B cell (primary cell): Measurements from ENCODE around the gene MBD3L4. TPM values are rescaled to one million over a fixed set of nuclear protein-coding genes. Genes with fewer than 3 reads are reported as not detected.

Experiments used
- ATAC-seq: fragments of 200-7000 bp; cut with Tn5 transposase; one replicate; pipeline ENCODE4 v1.10.0; 2021; ENCODE audit warnings: low read depth, mild to moderate bottlenecking, moderate number of reproducible peaks, moderate library complexity
- CTCF ChIA-PET: fragments of 350-600 bp; sonication (Branson Sonifier 250); formaldehyde crosslinking; loops from one replicate; lab custom pipeline; 2021; ENCODE audit warnings: antibody characterized with exemption, inconsistent platforms; lab: Charles Lee
- POLR2A ChIA-PET: fragments of 350-600 bp; sonication (Branson Sonifier 250); formaldehyde crosslinking; loops from one replicate; lab custom pipeline; 2021; ENCODE audit warnings: antibody characterized with exemption; lab: Charles Lee
- DNase-seq: peaks from one replicate; pipeline ENCODE4 v3.0.0; 2013
- H2AFZ ChIP-seq: 2 replicates; pipeline ENCODE4 v1.6.1; 2012; ENCODE audit warnings: mild to moderate bottlenecking, low read depth, low read length; ENCODE audit not compliant: insufficient read depth, poor library complexity, severe bottlenecking
- H3K27ac ChIP-seq, 2 donors: 1 replicate in 1 of 2; 2 replicates in 1 of 2; pipeline ENCODE4 v1.5.1; 2012 to 2013; ENCODE audit warnings: low read length in 2 of 2, mild to moderate bottlenecking in 2 of 2, moderate library complexity in 1 of 2
- H3K27me3 ChIP-seq, 4 experiments: fragments of 200-600 bp in 1 of 4; sonication (generic) in 1 of 4; replicated peaks in 1 of 4; 1 replicate in 2 of 4; 2 replicates in 2 of 4; pipeline versions ENCODE4 v1.6.1 to v1.7.0; 2013 to 2016; ENCODE audit warnings: low read length in 3 of 4, mild to moderate bottlenecking in 2 of 4, mixed read lengths in 1 of 4, moderate library complexity in 1 of 4; ENCODE audit not compliant: insufficient read depth in 4 of 4, control insufficient read depth in 3 of 4; ENCODE audit errors: control extremely low read depth in 1 of 4
- H3K36me3 ChIP-seq, 2 experiments: replicated peaks in 1 of 2; 1 replicate in 1 of 2; 2 replicates in 1 of 2; pipeline versions ENCODE4 v1.6.1 to v1.7.1; 2013; ENCODE audit warnings: low read length in 1 of 2; ENCODE audit not compliant: insufficient read depth in 2 of 2, control insufficient read depth in 1 of 2; ENCODE audit errors: control extremely low read depth in 1 of 2, extremely low read depth in 1 of 2
- H3K4me1 ChIP-seq, 2 donors: fragments of 200-600 bp in 1 of 2; sonication (generic) in 1 of 2; 1 replicate in 1 of 2; 2 replicates in 1 of 2; pipeline versions ENCODE4 v1.5.1 to v1.6.1; 2013 to 2017; ENCODE audit warnings: low read length in 2 of 2; ENCODE audit not compliant: control insufficient read depth in 2 of 2, insufficient read depth in 2 of 2
- H3K4me2 ChIP-seq: replicated peaks from 2 replicates; pipeline ENCODE3; 2012; ENCODE audit warnings: mild to moderate bottlenecking, low read depth, low read length; ENCODE audit not compliant: poor library complexity, severe bottlenecking
- H3K4me3 ChIP-seq, 5 experiments: fragments of 200-600 bp in 1 of 5; sonication (generic) in 1 of 5; 1 replicate in 3 of 5; 2 replicates in 2 of 5; pipeline versions ENCODE4 v1.5.1 to v1.7.0; 2011 to 2016; ENCODE audit warnings: low read length in 4 of 5, mild to moderate bottlenecking in 4 of 5, low read depth in 2 of 5, control low read depth in 1 of 5, moderate library complexity in 1 of 5; ENCODE audit not compliant: insufficient read depth in 1 of 5; ENCODE audit errors: control extremely low read depth in 1 of 5, extremely low read depth in 1 of 5
- H3K79me2 ChIP-seq: fragments of 200-600 bp; sonication (generic); one replicate; pipeline ENCODE4 v1.6.0; 2016; ENCODE audit warnings: low read length; ENCODE audit not compliant: control insufficient read depth, insufficient read depth
- H3K9ac ChIP-seq: fragments of 200-600 bp; sonication (generic); 2 replicates; pipeline ENCODE4 v1.6.1; 2017; ENCODE audit warnings: mild to moderate bottlenecking, low read length, moderate library complexity
- H3K9me3 ChIP-seq, 3 donors: one replicate each; pipeline versions ENCODE4 v1.6.1 to v1.7.1; 2013; ENCODE audit warnings: low read length in 2 of 3; ENCODE audit not compliant: control insufficient read depth in 2 of 3, insufficient read depth in 1 of 3; ENCODE audit errors: control extremely low read depth in 1 of 3
- H4K20me1 ChIP-seq: 2 replicates; pipeline ENCODE4 v1.6.0; 2012; ENCODE audit warnings: mild to moderate bottlenecking, low read length; ENCODE audit not compliant: insufficient read depth, control insufficient read depth, poor library complexity, severe bottlenecking
- H3K27ac Mint-ChIP-seq: one replicate; pipeline ENCODE4 v1.8.0; 2021; ENCODE audit warnings: mixed read lengths
- H3K27me3 Mint-ChIP-seq: one replicate; pipeline ENCODE4 v1.8.0; 2021; ENCODE audit warnings: mixed read lengths
- H3K4me1 Mint-ChIP-seq: one replicate; pipeline ENCODE4 v1.8.0; 2021; ENCODE audit warnings: mixed read lengths
- H3K4me3 Mint-ChIP-seq: one replicate; pipeline ENCODE4 v1.8.0; 2021; ENCODE audit warnings: mixed read lengths
- H3K9me3 Mint-ChIP-seq: one replicate; pipeline ENCODE4 v1.8.0; 2022; ENCODE audit warnings: mixed read lengths; ENCODE audit not compliant: insufficient read depth
- EZH2 ChIP-seq: IDR thresholded peaks from 2 replicates; pipeline ENCODE4 v1.6.1; 2012; ENCODE audit warnings: borderline replicate concordance, low read depth, mild to moderate bottlenecking, moderate library complexity, low read length; ENCODE audit not compliant: insufficient read depth, poor library complexity, severe bottlenecking
- WGBS: methylation state at CpG from one replicate; pipeline ENCODE4 v1.1.5; 2013; ENCODE audit warnings: missing lambda C conversion rate; ENCODE audit not compliant: insufficient coverage; 5-methylcytosine and 5-hydroxymethylcytosine counted together
- intact Hi-C: fragments of 100-400 bp; cut with micrococcal nuclease; formaldehyde crosslinking; loops from one replicate; pipeline ENCODE4 v1.10.0; 2022
- polyA plus RNA-seq: library from polyadenylated mRNA; depleted of rRNA; stranded (reverse); fragments of >200 nt; gene quantifications from 2 replicates; pipeline ENCODE4 v1.2.3, GENCODE V29; 2012
- total RNA-seq, 2 donors: library from RNA; stranded (reverse); fragments of 120-200 nt in 1 of 2; gene quantifications; 1 replicate in 1 of 2; 2 replicates in 1 of 2; pipeline versions ENCODE4 v1.2.3 to v1.2.4, GENCODE V29; 2013 to 2022
- TF ChIP-seq, protein P1 (sequence below): fragments of 200-600 bp; IDR thresholded peaks from one replicate; pipeline ENCODE4 v1.8.0; 2022; ENCODE audit warnings: antibody characterized with exemption, mild to moderate bottlenecking

MBD3L4 gene
- total and polyA plus RNA-seq, 2 donors (not counting 1 experiment from before 2014, with no cell fraction given) = not detected

DNA sequence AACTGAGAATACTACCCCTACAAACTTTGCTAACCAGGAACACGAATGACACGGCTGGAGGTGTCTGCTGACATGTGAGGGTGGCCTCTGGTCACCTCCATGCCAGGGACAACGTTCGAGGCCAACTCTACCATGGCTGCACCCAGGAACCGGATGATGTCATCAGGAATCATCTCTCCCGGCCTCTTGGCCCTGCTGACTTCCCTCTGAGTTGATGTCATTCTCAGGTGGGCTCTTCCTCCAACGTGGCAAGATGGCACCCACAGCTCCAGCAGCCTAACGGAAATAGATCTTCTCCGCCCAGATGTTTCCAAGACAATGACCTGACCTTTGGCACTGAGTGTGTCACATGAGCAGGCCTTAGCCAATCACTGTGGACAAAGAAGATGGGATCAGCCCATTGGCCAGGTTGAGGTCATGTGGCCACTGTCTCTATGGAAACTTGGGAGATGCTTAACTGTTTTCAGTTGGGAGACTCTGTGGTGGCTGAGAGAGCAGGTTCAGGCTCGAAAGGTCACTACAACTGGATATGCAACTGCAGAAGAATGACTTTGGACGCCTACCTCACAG, 33.8 kb downstream of the MBD3L4 start:
- intact Hi-C loops = no loop called here
- TF ChIP-seq, protein P1, sequence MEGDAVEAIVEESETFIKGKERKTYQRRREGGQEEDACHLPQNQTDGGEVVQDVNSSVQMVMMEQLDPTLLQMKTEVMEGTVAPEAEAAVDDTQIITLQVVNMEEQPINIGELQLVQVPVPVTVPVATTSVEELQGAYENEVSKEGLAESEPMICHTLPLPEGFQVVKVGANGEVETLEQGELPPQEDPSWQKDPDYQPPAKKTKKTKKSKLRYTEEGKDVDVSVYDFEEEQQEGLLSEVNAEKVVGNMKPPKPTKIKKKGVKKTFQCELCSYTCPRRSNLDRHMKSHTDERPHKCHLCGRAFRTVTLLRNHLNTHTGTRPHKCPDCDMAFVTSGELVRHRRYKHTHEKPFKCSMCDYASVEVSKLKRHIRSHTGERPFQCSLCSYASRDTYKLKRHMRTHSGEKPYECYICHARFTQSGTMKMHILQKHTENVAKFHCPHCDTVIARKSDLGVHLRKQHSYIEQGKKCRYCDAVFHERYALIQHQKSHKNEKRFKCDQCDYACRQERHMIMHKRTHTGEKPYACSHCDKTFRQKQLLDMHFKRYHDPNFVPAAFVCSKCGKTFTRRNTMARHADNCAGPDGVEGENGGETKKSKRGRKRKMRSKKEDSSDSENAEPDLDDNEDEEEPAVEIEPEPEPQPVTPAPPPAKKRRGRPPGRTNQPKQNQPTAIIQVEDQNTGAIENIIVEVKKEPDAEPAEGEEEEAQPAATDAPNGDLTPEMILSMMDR = no peak
- no peak for TF ChIP-seq EZH2

DNA sequence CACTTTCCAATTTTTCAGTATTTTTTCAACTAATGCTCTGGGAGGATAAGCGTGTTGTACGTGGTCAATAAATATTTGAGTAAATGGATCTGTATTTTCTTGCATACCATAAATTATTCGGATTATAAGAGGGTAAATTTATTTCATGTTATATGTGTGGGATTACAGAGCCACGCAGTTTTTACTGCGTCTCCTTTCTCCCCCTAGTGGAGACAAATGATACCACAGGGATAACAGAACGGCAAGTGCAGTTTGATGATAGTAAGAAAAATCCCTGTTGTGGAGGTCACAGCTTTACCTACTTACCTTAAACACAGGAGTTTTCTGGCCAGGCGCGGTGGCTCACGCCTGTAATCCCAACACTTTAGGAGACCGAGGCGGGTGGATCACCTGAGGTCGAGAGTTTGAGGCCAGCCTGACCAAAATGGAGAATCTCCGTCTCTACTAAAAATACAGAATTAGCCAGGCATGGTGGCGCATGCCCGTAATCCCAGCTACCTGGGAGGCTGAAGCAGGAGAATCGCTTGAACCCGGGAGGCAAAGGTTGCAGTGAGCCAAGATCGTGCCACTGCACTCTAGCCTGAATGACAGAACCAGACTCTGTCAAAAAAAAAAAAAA, 35.6 kb downstream of the MBD3L4 start:
- POLR2A ChIA-PET = no interaction called here

More for the DNA sequence above, 33.8 kb downstream of the MBD3L4 start:
- ATAC-seq (no peak), DNase-seq (no peak)
- Histone ChIP-seq H2AFZ (no peak overlapping the region), H3K79me2 (no peaks in the 10 kb centered on the region), H4K20me1 (no peaks in the 10 kb centered on the region), H3K27me3 (no peaks in the 10 kb centered on the region), H3K9me3 (peaks cover 0 to 6% (median 0%) of the 10 kb centered on the region in 3 donors), H3K4me2 (no peak overlapping the region), H3K9ac (no peak overlapping the region), H3K36me3 (no peaks in the 10 kb centered on the region), H3K4me3 (no peak overlapping the region), H3K4me1 (no peaks in the 10 kb centered on the region), H3K27ac (no peak overlapping the region)
- Mint-ChIP-seq H3K9me3 (no peaks in the 10 kb centered on the region), H3K27me3 (peaks cover 4% of the 10 kb centered on the region), H3K27ac (no peak overlapping the region), H3K4me3 (no peak overlapping the region), H3K4me1 (no peaks in the 10 kb centered on the region)
- WGBS = 95% methylated on average over 9 of the region's 11 CpGs
- POLR2A ChIA-PET = no interaction called here
- CTCF ChIA-PET = no interaction called here

More for the DNA sequence above, 35.6 kb downstream of the MBD3L4 start:
- TF ChIP-seq, protein P1 = no peak
- TF ChIP-seq EZH2 = no peak
- peak; percentile 49 for DNase-seq
- H3K27ac Mint-ChIP-seq = no peak overlapping the region
- no peaks in the 10 kb centered on the region for H3K4me1 Mint-ChIP-seq
- no peak overlapping the region for H3K4me3 ChIP-seq
- no peak overlapping the region for H2AFZ ChIP-seq
- no peaks in the 10 kb centered on the region for H3K79me2 ChIP-seq
- intact Hi-C loops = no loop called here
- no peak for ATAC-seq
- no peaks in the 10 kb centered on the region for H3K9me3 Mint-ChIP-seq
- no peak overlapping the region for H3K4me3 Mint-ChIP-seq
- H3K36me3 ChIP-seq = no peaks in the 10 kb centered on the region
- CTCF ChIA-PET = no interaction called here
- peaks cover 0 to 6% (median 0%) of the 10 kb centered on the region in 3 donors for H3K9me3 ChIP-seq
- no peak overlapping the region for H3K9ac ChIP-seq
- no peak overlapping the region for H3K4me2 ChIP-seq
- no peak overlapping the region for H3K27ac ChIP-seq
- no peaks in the 10 kb centered on the region for H3K4me1 ChIP-seq
- 96% methylated on average over 10 of the region's 18 CpGs for WGBS
- H3K27me3 ChIP-seq = no peaks in the 10 kb centered on the region
- peaks cover 4% of the 10 kb centered on the region for H3K27me3 Mint-ChIP-seq
- H4K20me1 ChIP-seq = no peaks in the 10 kb centered on the region
